ENCODE data around the gene PRH2.

Gene PRH2

GRCh38 chr12:10968765-10969456, 39.9 kb downstream of the PRH2 start:
- H3K36me3 ChIP-seq (ENCODE audit: control insufficient read depth in 2 of 2, insufficient read depth in 1 of 2, low read length in 2 of 2): no peaks in the 10 kb centered on the region
- POLR2A ChIA-PET: no interaction called here
- CTCF ChIA-PET: interaction anchor here (0.6 kb wide), 1 partner anchor 22 kb away, joined by 3 read pairs; no protein-coding TSS in a partner anchor
- TF ChIP-seq AEBP2 (tag by site-specific recombination; IDR thresholded peaks at IDR 0.05; ENCODE audit: borderline replicate concordance) (no peak), ZBTB11 (tag by site-specific recombination; conservative IDR thresholded peaks at IDR 0.05; ENCODE audit: low read depth) (no peak), ZNF518A (tag by site-specific recombination; conservative IDR thresholded peaks at IDR 0.05; ENCODE audit: low read depth) (no peak), SCRT1 (tag by site-specific recombination; IDR thresholded peaks at IDR 0.05; ENCODE audit: borderline replicate concordance) (no peak), ZSCAN23 (tag by site-specific recombination; IDR thresholded peaks at IDR 0.05) (no peak), ZNF239 (tag by site-specific recombination; IDR thresholded peaks at IDR 0.05) (no peak)
- no peaks in the 10 kb centered on the region for H3K4me1 ChIP-seq (ENCODE audit: control insufficient read depth, insufficient read depth, low read length)
- H3K27ac ChIP-seq (ENCODE audit: extremely low read depth, low read depth, low read length): no peak overlapping the region
- no peak overlapping the region for H3K4me3 ChIP-seq (ENCODE audit: low read depth, low read length)
- no peaks in the 10 kb centered on the region for H3K9me3 ChIP-seq (ENCODE audit: control insufficient read depth, insufficient read depth, low read depth, low read length)

GRCh38 chr12:10974965-10975364, 45.9 kb downstream of the PRH2 start:
- TF ChIP-seq SP7 (tag by site-specific recombination; IDR thresholded peaks at IDR 0.05) (no peak), ZNF768 (tag by site-specific recombination; IDR thresholded peaks at IDR 0.05) (no peak), ZSCAN5A (tag by site-specific recombination; IDR thresholded peaks at IDR 0.05) (no peak), ZNF211 (tag by site-specific recombination; IDR thresholded peaks at IDR 0.05; ENCODE audit: low read depth) (no peak), ZNF366 (tag by site-specific recombination; conservative IDR thresholded peaks at IDR 0.05) (no peak), ZNF843 (tag by site-specific recombination; IDR thresholded peaks at IDR 0.05) (no peak), ZBTB21 (tag by site-specific recombination; IDR thresholded peaks at IDR 0.05) (no peak), ZNF677 (tag by site-specific recombination; IDR thresholded peaks at IDR 0.05) (no peak), ZNF324 (tag by site-specific recombination; IDR thresholded peaks at IDR 0.05) (no peak), ZNF664 (tag by site-specific recombination; IDR thresholded peaks at IDR 0.05) (no peak), EGR2 (tag by site-specific recombination; IDR thresholded peaks at IDR 0.05; ENCODE audit: low read depth) (no peak), ZFHX2 (tag by site-specific recombination; conservative IDR thresholded peaks at IDR 0.05) (no peak), ZNF555 (tag by site-specific recombination; conservative IDR thresholded peaks at IDR 0.05) (no peak), ZNF701 (tag by site-specific recombination; IDR thresholded peaks at IDR 0.05) (no peak), ZNF514 (tag by site-specific recombination; IDR thresholded peaks at IDR 0.05) (no peak)
- Histone ChIP-seq H3K27ac (ENCODE audit: extremely low read depth, low read depth, low read length) (no peak overlapping the region), H3K36me3 (ENCODE audit: control insufficient read depth in 2 of 2, insufficient read depth in 1 of 2, low read length in 2 of 2) (no peaks in the 10 kb centered on the region), H3K9me3 (ENCODE audit: control insufficient read depth, insufficient read depth, low read depth, low read length) (no peaks in the 10 kb centered on the region), H3K4me1 (ENCODE audit: control insufficient read depth, insufficient read depth, low read length) (no peaks in the 10 kb centered on the region), H3K4me3 (ENCODE audit: low read depth, low read length) (no peak overlapping the region)
- CTCF ChIA-PET: interaction anchor here (0.5 to 1.1 kb wide), 2 partner anchors 27 to 202 kb away, joined by 5 to 7 read pairs; no protein-coding TSS in a partner anchor
- POLR2A ChIA-PET: no interaction called here

Measured in HEK293 (cell line).